Hepatocyte (in vitro differentiated cells): ENCODE measurements around the gene JOSD2. TPM values are rescaled to one million over a fixed set of nuclear protein-coding genes. Genes with fewer than 3 reads are reported as not detected.
A peak's percentile ranks its signal among the peaks of the same experiment; 100 is the strongest.

ENCODE experiments used
- DNase-seq: peaks from one replicate; pipeline ENCODE4 v3.0.0-alpha.2; 2016; ENCODE audit warnings: low spot score
- H2AFZ ChIP-seq: fragments of 200-600 bp; sonication (generic); 2 replicates; pipeline ENCODE4 v1.6.0; 2016; ENCODE audit warnings: antibody characterized with exemption, mild to moderate bottlenecking
- H3K27ac ChIP-seq: fragments of 200-600 bp; sonication (generic); 2 replicates; pipeline ENCODE4 v1.5.1; 2016; ENCODE audit warnings: mild to moderate bottlenecking
- H3K27me3 ChIP-seq: fragments of 200-600 bp; sonication (generic); 2 replicates; pipeline ENCODE4 v1.6.1; 2016
- H3K36me3 ChIP-seq: fragments of 200-600 bp; sonication (generic); replicated peaks from 2 replicates; pipeline ENCODE4 v1.5.1; 2016; ENCODE audit warnings: low read depth; ENCODE audit not compliant: insufficient read depth
- H3K4me1 ChIP-seq: fragments of 200-600 bp; sonication (generic); 2 replicates; pipeline ENCODE4 v1.5.1; 2016; ENCODE audit warnings: mild to moderate bottlenecking, moderate library complexity; ENCODE audit not compliant: insufficient read depth
- H3K4me2 ChIP-seq: fragments of 200-600 bp; sonication (generic); 2 replicates; pipeline ENCODE4 v1.6.0; 2016
- H3K4me3 ChIP-seq: fragments of 200-600 bp; sonication (generic); 2 replicates; pipeline ENCODE4 v1.5.1; 2016; ENCODE audit warnings: mild to moderate bottlenecking
- H3K79me2 ChIP-seq: fragments of 200-600 bp; sonication (generic); 2 replicates; pipeline ENCODE4 v1.6.0; 2017; ENCODE audit warnings: mild to moderate bottlenecking
- H3K9me2 ChIP-seq: fragments of 200-600 bp; sonication (generic); replicated peaks from 2 replicates; pipeline ENCODE4 v1.6.0; 2017; ENCODE audit warnings: mild to moderate bottlenecking; ENCODE audit not compliant: insufficient read depth
- H3K9me3 ChIP-seq: fragments of 200-600 bp; sonication (generic); 2 replicates; pipeline ENCODE4 v1.5.1; 2016; ENCODE audit warnings: low read depth, mild to moderate bottlenecking
- H4K20me1 ChIP-seq: fragments of 200-600 bp; sonication (generic); 2 replicates; pipeline ENCODE4 v1.6.0; 2016; ENCODE audit warnings: mild to moderate bottlenecking; ENCODE audit not compliant: insufficient read depth, poor library complexity, severe bottlenecking
- EZH2 ChIP-seq: fragments of 200-600 bp; sonication (generic); IDR thresholded peaks from 2 replicates; pipeline ENCODE4 v1.6.1; 2016; ENCODE audit warnings: antibody characterized with exemption, mild to moderate bottlenecking, borderline replicate concordance
- EZH2phosphoT487 ChIP-seq: fragments of 200-600 bp; sonication (generic); IDR thresholded peaks from one replicate; pipeline ENCODE4 v1.6.1; 2018; ENCODE audit warnings: antibody characterized with exemption, mild to moderate bottlenecking, low read depth, moderate library complexity; ENCODE audit not compliant: unreplicated experiment, severe bottlenecking
- WGBS: methylation state at CpG from one replicate; pipeline ENCODE4 v1.1.6; 2016; ENCODE audit warnings: low lambda C conversion rate; ENCODE audit errors: missing lambda C conversion rate; 5-methylcytosine and 5-hydroxymethylcytosine counted together
- polyA plus RNA-seq: library from polyadenylated mRNA; unstranded; fragments of >200 nt; fragmentation: Nextera tagmentation; extraction: Ambion mirVana; gene quantifications from 2 replicates; pipeline ENCODE4 v1.2.1, GENCODE V29; 2016
- total RNA-seq: library from RNA; depleted of rRNA; stranded (reverse); fragments of >200 nt; gene quantifications from 2 replicates; pipeline ENCODE4 v1.2.3, GENCODE V29; 2014
- TF ChIP-seq, protein P1 (sequence below): fragments of 200-600 bp; sonication (generic); IDR thresholded peaks from 2 replicates; pipeline ENCODE4 v1.5.1; 2016; ENCODE audit warnings: antibody characterized with exemption, mild to moderate bottlenecking; ENCODE audit not compliant: poor library complexity

The JOSD2 gene
- total and polyA plus RNA-seq, 2 experiments from 2014 or later = 19.0 to 82.9 TPM

- Histone ChIP-seq H3K9me3 (no peaks in the 10 kb centered on the region), H3K36me3 (no peaks in the 10 kb centered on the region), H2AFZ (no peak overlapping the region), H4K20me1 (no peaks in the 10 kb centered on the region), H3K27me3 (peaks cover 29% of the 10 kb centered on the region), H3K79me2 (no peaks in the 10 kb centered on the region), H3K9me2 (no peaks in the 10 kb centered on the region), H3K4me2 (peak overlapping the region; percentile 58), H3K4me3 (no peak overlapping the region), H3K27ac (no peak overlapping the region), H3K4me1 (peaks cover under 1% of the 10 kb centered on the region)
- no peak for TF ChIP-seq EZH2
- TF ChIP-seq, protein P1, sequence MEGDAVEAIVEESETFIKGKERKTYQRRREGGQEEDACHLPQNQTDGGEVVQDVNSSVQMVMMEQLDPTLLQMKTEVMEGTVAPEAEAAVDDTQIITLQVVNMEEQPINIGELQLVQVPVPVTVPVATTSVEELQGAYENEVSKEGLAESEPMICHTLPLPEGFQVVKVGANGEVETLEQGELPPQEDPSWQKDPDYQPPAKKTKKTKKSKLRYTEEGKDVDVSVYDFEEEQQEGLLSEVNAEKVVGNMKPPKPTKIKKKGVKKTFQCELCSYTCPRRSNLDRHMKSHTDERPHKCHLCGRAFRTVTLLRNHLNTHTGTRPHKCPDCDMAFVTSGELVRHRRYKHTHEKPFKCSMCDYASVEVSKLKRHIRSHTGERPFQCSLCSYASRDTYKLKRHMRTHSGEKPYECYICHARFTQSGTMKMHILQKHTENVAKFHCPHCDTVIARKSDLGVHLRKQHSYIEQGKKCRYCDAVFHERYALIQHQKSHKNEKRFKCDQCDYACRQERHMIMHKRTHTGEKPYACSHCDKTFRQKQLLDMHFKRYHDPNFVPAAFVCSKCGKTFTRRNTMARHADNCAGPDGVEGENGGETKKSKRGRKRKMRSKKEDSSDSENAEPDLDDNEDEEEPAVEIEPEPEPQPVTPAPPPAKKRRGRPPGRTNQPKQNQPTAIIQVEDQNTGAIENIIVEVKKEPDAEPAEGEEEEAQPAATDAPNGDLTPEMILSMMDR = no peak
- TF ChIP-seq EZH2phosphoT487 = no peak
- WGBS = 5% methylated on average over 10 of the region's 32 CpGs
- no peak for DNase-seq
Observed at GRCh38 chr19:50551034-50551714, 40.2 kb upstream of the JOSD2 start.

GRCh38 chr19:50550594-50550966, 39.6 kb upstream of the JOSD2 start:
- 62% methylated on average over 7 of the region's 8 CpGs for WGBS

DNA sequence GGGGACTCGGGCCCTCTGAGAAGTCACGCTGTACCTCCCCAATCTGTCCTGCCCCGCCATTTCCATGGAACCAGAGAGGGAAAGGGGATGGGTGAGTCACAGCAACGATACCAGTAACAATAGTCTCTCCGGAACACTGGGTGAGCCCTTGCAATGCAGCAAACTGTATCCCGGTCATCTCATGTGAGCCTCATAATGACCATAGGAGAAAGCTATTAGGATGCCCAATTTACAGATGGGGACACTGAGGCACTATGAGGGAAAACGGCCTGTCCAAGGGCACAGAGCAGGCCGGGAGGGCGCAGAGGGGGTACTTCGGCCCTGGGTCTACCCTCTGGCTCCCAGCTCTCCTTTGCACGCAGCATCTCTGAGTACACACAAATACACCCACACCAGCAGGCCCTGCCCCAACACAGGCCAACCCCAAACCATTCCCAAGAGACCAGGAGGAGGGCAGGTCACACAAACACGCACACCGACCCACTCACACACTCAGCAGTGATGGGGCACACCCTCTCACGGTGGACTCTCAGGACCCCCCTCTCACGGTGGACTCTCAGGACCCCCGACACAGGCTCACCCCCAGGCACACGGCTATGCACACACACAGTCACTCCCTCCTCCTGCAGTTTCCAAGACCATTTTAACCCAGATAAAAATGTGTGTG, 39.1 kb upstream of the JOSD2 start:
- Histone ChIP-seq H3K27me3 (peaks cover 29% of the 10 kb centered on the region), H3K36me3 (no peaks in the 10 kb centered on the region), H3K4me1 (no peaks in the 10 kb centered on the region), H3K79me2 (no peaks in the 10 kb centered on the region), H3K9me2 (no peaks in the 10 kb centered on the region), H3K4me3 (no peak overlapping the region), H2AFZ (no peak overlapping the region), H3K27ac (no peak overlapping the region), H4K20me1 (no peaks in the 10 kb centered on the region), H3K9me3 (no peaks in the 10 kb centered on the region), H3K4me2 (no peak overlapping the region)
- 84% methylated on average over 16 of the region's 17 CpGs for WGBS
- TF ChIP-seq EZH2phosphoT487 = no peak
- TF ChIP-seq EZH2 = no peak
- TF ChIP-seq, protein P1 = no peak
- no peak for DNase-seq

More at GRCh38 chr19:50550594-50550966, 39.6 kb upstream of the JOSD2 start:
- DNase-seq = no peak
- Histone ChIP-seq H3K9me3 (no peaks in the 10 kb centered on the region), H2AFZ (no peak overlapping the region), H3K27ac (no peak overlapping the region), H3K4me1 (no peaks in the 10 kb centered on the region), H3K79me2 (no peaks in the 10 kb centered on the region), H3K27me3 (peaks cover 29% of the 10 kb centered on the region), H3K4me2 (peak overlapping the region; percentile 58), H3K4me3 (no peak overlapping the region), H3K9me2 (no peaks in the 10 kb centered on the region), H4K20me1 (no peaks in the 10 kb centered on the region), H3K36me3 (no peaks in the 10 kb centered on the region)
- TF ChIP-seq, protein P1 = no peak
- TF ChIP-seq EZH2 = no peak
- no peak for TF ChIP-seq EZH2phosphoT487
